ENCODE results near the gene FRMD4A. TPM values are rescaled to one million over a fixed set of nuclear protein-coding genes. Genes with fewer than 3 reads are reported as not detected.

FRMD4A gene
- total RNA-seq, 1 experiment from 2014 or later = 0.23 TPM

- CTCF ChIA-PET = no interaction called here
- H3K9me3 Mint-ChIP-seq (ENCODE audit: unreplicated experiment) = no peaks in the 10 kb centered on the region
- intact Hi-C loops (cut with micrococcal nuclease) = no loop called here
Observed at GRCh38 chr10:14261336-14261735, 69.4 kb downstream of the FRMD4A start.

GRCh38 chr10:14259696-14260566, 70.8 kb downstream of the FRMD4A start:
- Mint-ChIP-seq H3K9me3 (ENCODE audit: unreplicated experiment) (no peaks in the 10 kb centered on the region), H3K36me3 (ENCODE audit: insufficient read depth, unreplicated experiment) (no peaks in the 10 kb centered on the region), H3K4me3 (ENCODE audit: unreplicated experiment) (no peak overlapping the region), H3K4me1 (ENCODE audit: insufficient read depth, unreplicated experiment) (no peaks in the 10 kb centered on the region), H3K27me3 (ENCODE audit: insufficient read depth, unreplicated experiment) (peaks cover 26% of the 10 kb centered on the region), H3K27ac (ENCODE audit: low read depth, unreplicated experiment) (no peak overlapping the region)
- CTCF ChIA-PET = interaction anchor here (0.6 kb wide), 1 partner anchor 63 kb away, joined by 4 read pairs; no protein-coding TSS in a partner anchor
- no peak for TF ChIP-seq CTCF (IDR thresholded peaks at IDR 0.05; ENCODE audit: unreplicated experiment)
- intact Hi-C loops (cut with micrococcal nuclease) = no loop called here
- BruUV-seq (replicated peaks) = no TSS peak
- POLR2A ChIA-PET = no interaction called here
- no peak for DNase-seq (ENCODE audit: unreplicated experiment)

More at GRCh38 chr10:14261336-14261735, 69.4 kb downstream of the FRMD4A start:
- no peak overlapping the region for H3K4me3 Mint-ChIP-seq (ENCODE audit: unreplicated experiment)
- no peaks in the 10 kb centered on the region for H3K4me1 Mint-ChIP-seq (ENCODE audit: insufficient read depth, unreplicated experiment)
- TF ChIP-seq CTCF (IDR thresholded peaks at IDR 0.05; ENCODE audit: unreplicated experiment) = no peak
- H3K36me3 Mint-ChIP-seq (ENCODE audit: insufficient read depth, unreplicated experiment) = no peaks in the 10 kb centered on the region
- H3K27ac Mint-ChIP-seq (ENCODE audit: low read depth, unreplicated experiment) = no peak overlapping the region
- no TSS peak for BruUV-seq (replicated peaks)
- H3K27me3 Mint-ChIP-seq (ENCODE audit: insufficient read depth, unreplicated experiment) = peaks cover 26% of the 10 kb centered on the region
- POLR2A ChIA-PET = no interaction called here
- no peak for DNase-seq (ENCODE audit: unreplicated experiment)

GRCh38 chr10:14254368-14254767, 76.4 kb downstream of the FRMD4A start:
- POLR2A ChIA-PET = no interaction called here
- H3K27ac Mint-ChIP-seq (ENCODE audit: low read depth, unreplicated experiment) = no peak overlapping the region
- no peaks in the 10 kb centered on the region for H3K27me3 Mint-ChIP-seq (ENCODE audit: insufficient read depth, unreplicated experiment)

More at GRCh38 chr10:14254368-14254767, 76.4 kb downstream of the FRMD4A start:
- Mint-ChIP-seq H3K4me1 (ENCODE audit: insufficient read depth, unreplicated experiment) (peaks cover 11% of the 10 kb centered on the region), H3K36me3 (ENCODE audit: insufficient read depth, unreplicated experiment) (no peaks in the 10 kb centered on the region), H3K4me3 (ENCODE audit: unreplicated experiment) (no peak overlapping the region), H3K9me3 (ENCODE audit: unreplicated experiment) (peaks cover 6% of the 10 kb centered on the region)
- DNase-seq (ENCODE audit: unreplicated experiment) = peak; percentile 39
- BruUV-seq (replicated peaks) = no TSS peak
- CTCF ChIA-PET = interaction anchor here (0.6 kb wide), 1 partner anchor 873 kb away, joined by 4 read pairs; no protein-coding TSS in a partner anchor
- TF ChIP-seq CTCF (IDR thresholded peaks at IDR 0.05; ENCODE audit: unreplicated experiment) = no peak
- intact Hi-C loops (cut with micrococcal nuclease) = no loop called here

All from MCF 10A (cell line).